ENCODE measurements around the gene SLC27A2.

Gene SLC27A2

GRCh38 chr15:50247819-50248655 lies 66.0 kb downstream of the SLC27A2 start:
- H3K4me1 ChIP-seq (ENCODE audit: control insufficient read depth, insufficient read depth, low read length, poor library complexity, severe bottlenecking) = peaks cover 4% of the 10 kb centered on the region
- no peaks in the 10 kb centered on the region for H3K9me3 ChIP-seq (ENCODE audit: control insufficient read depth, low read length)
- H3K4me3 ChIP-seq (ENCODE audit: insufficient read depth, low read depth, low read length, poor library complexity, severe bottlenecking) = peak overlapping the region; percentile 20
- H3K27ac ChIP-seq (ENCODE audit: insufficient read depth, low read length, poor library complexity, severe bottlenecking) = no peak overlapping the region
- H3K36me3 ChIP-seq (ENCODE audit: control insufficient read depth, insufficient read depth, low read length) = no peaks in the 10 kb centered on the region
- no peaks in the 10 kb centered on the region for H3K27me3 ChIP-seq (replicated peaks; ENCODE audit: control insufficient read depth, insufficient read depth, low read length, poor library complexity, severe bottlenecking)
- peak; percentile 4 to 23 (median 8) for DNase-seq

DNA sequence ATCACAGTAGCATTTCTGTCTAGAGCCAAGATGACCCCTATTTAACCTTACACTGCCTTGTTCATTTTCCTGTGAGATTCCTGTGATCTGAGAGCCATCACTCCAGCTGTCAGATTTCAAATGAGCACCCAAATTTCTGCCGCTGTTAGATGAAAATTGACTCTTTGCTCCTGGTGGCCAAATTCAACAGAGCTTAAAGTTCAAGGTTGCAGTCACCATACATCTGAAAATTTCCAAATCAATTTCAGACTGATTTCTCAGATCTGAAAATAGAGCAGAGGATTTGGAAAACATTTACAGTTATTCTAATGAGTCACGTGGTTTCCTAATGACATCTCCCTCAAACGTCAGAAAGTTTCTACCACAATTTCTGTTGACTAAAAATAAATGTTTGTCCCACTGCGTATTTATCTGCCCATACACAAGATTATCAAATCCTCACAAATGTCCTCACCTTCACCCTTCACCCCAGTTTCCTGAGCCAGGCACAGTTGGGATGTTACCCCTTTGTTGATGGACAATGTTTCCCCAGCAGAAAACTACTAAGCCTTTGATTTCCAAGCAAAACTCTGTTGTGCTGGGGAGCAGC lies 67.1 kb downstream of the SLC27A2 start:
- Histone ChIP-seq H3K4me3 (ENCODE audit: insufficient read depth, low read depth, low read length, poor library complexity, severe bottlenecking) (no peak overlapping the region), H3K27ac (ENCODE audit: insufficient read depth, low read length, poor library complexity, severe bottlenecking) (no peak overlapping the region), H3K9me3 (ENCODE audit: control insufficient read depth, low read length) (no peaks in the 10 kb centered on the region), H3K27me3 (replicated peaks; ENCODE audit: control insufficient read depth, insufficient read depth, low read length, poor library complexity, severe bottlenecking) (no peaks in the 10 kb centered on the region), H3K4me1 (ENCODE audit: control insufficient read depth, insufficient read depth, low read length, poor library complexity, severe bottlenecking) (peaks cover 4% of the 10 kb centered on the region), H3K36me3 (ENCODE audit: control insufficient read depth, insufficient read depth, low read length) (no peaks in the 10 kb centered on the region)
- DNase-seq = no peak

DNA sequence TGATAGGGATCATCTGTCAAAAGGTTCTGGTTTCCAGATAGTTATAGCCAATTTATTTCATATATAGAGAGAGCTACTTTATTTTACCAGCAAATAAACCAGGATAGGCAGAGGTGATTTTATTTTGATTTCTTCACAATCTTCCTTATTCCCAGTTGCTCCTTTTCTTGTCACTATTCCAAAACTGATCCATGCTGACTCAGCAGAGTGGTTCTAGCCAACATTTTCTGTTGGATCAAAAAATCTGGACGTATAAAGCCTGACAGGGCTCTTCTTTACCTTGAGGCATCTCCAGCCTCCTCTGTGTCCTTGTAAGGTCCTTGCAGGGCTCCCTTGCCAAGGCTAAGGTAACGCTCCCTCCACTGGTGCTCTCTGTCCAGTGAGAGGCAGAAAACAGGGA lies 67.7 kb downstream of the SLC27A2 start:
- no peaks in the 10 kb centered on the region for H3K27me3 ChIP-seq (replicated peaks; ENCODE audit: control insufficient read depth, insufficient read depth, low read length, poor library complexity, severe bottlenecking)
- no peaks in the 10 kb centered on the region for H3K9me3 ChIP-seq (ENCODE audit: control insufficient read depth, low read length)
- H3K36me3 ChIP-seq (ENCODE audit: control insufficient read depth, insufficient read depth, low read length) = no peaks in the 10 kb centered on the region
- DNase-seq = no peak
- H3K4me1 ChIP-seq (ENCODE audit: control insufficient read depth, insufficient read depth, low read length, poor library complexity, severe bottlenecking) = peaks cover 4% of the 10 kb centered on the region
- H3K27ac ChIP-seq (ENCODE audit: insufficient read depth, low read length, poor library complexity, severe bottlenecking) = no peak overlapping the region
- no peak overlapping the region for H3K4me3 ChIP-seq (ENCODE audit: insufficient read depth, low read depth, low read length, poor library complexity, severe bottlenecking)

- no peak overlapping the region for H3K27ac ChIP-seq (ENCODE audit: insufficient read depth, low read length, poor library complexity, severe bottlenecking)
- peaks cover 4% of the 10 kb centered on the region for H3K4me1 ChIP-seq (ENCODE audit: control insufficient read depth, insufficient read depth, low read length, poor library complexity, severe bottlenecking)
- no peaks in the 10 kb centered on the region for H3K9me3 ChIP-seq (ENCODE audit: control insufficient read depth, low read length)
- H3K27me3 ChIP-seq (replicated peaks; ENCODE audit: control insufficient read depth, insufficient read depth, low read length, poor library complexity, severe bottlenecking) = no peaks in the 10 kb centered on the region
- DNase-seq = no peak
- no peaks in the 10 kb centered on the region for H3K36me3 ChIP-seq (ENCODE audit: control insufficient read depth, insufficient read depth, low read length)
- no peak overlapping the region for H3K4me3 ChIP-seq (ENCODE audit: insufficient read depth, low read depth, low read length, poor library complexity, severe bottlenecking)
Observed at GRCh38 chr15:50250760-50251394, 68.9 kb downstream of the SLC27A2 start.

GRCh38 chr15:50251638-50252182 lies 69.7 kb downstream of the SLC27A2 start:
- Histone ChIP-seq H3K27ac (ENCODE audit: insufficient read depth, low read length, poor library complexity, severe bottlenecking) (no peak overlapping the region), H3K9me3 (ENCODE audit: control insufficient read depth, low read length) (no peaks in the 10 kb centered on the region), H3K4me3 (ENCODE audit: insufficient read depth, low read depth, low read length, poor library complexity, severe bottlenecking) (no peak overlapping the region), H3K36me3 (ENCODE audit: control insufficient read depth, insufficient read depth, low read length) (no peaks in the 10 kb centered on the region), H3K27me3 (replicated peaks; ENCODE audit: control insufficient read depth, insufficient read depth, low read length, poor library complexity, severe bottlenecking) (no peaks in the 10 kb centered on the region), H3K4me1 (ENCODE audit: control insufficient read depth, insufficient read depth, low read length, poor library complexity, severe bottlenecking) (peaks cover 4% of the 10 kb centered on the region)
- no peak for DNase-seq

DNA sequence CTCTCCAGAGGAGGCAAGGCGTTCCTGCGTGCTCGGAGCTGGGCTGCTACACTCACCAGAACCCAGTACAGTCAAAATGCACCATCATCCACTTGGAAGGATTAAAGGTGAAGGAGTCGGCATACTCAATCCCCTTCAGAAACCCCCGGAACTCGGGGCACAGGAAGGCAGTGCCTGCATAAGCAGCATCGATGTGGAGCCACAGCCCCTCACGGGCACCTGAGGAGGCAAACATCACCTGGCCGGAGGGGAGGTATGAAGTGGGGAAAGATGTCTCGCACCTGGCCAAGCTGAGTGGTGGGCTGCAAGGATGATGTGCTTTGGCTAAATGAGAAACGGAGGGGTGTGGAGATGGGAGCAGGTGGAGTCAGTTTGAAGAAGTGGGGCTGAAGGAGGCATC lies 70.6 kb downstream of the SLC27A2 start:
- Histone ChIP-seq H3K27ac (ENCODE audit: insufficient read depth, low read length, poor library complexity, severe bottlenecking) (no peak overlapping the region), H3K4me3 (ENCODE audit: insufficient read depth, low read depth, low read length, poor library complexity, severe bottlenecking) (no peak overlapping the region), H3K36me3 (ENCODE audit: control insufficient read depth, insufficient read depth, low read length) (no peaks in the 10 kb centered on the region), H3K4me1 (ENCODE audit: control insufficient read depth, insufficient read depth, low read length, poor library complexity, severe bottlenecking) (peaks cover 1% of the 10 kb centered on the region), H3K9me3 (ENCODE audit: control insufficient read depth, low read length) (no peaks in the 10 kb centered on the region), H3K27me3 (replicated peaks; ENCODE audit: control insufficient read depth, insufficient read depth, low read length, poor library complexity, severe bottlenecking) (no peaks in the 10 kb centered on the region)
- DNase-seq = no peak

GRCh38 chr15:50256188-50257041 lies 74.4 kb downstream of the SLC27A2 start:
- H3K4me1 ChIP-seq (ENCODE audit: control insufficient read depth, insufficient read depth, low read length, poor library complexity, severe bottlenecking) = no peaks in the 10 kb centered on the region
- H3K36me3 ChIP-seq (ENCODE audit: control insufficient read depth, insufficient read depth, low read length) = no peaks in the 10 kb centered on the region
- H3K4me3 ChIP-seq (ENCODE audit: insufficient read depth, low read depth, low read length, poor library complexity, severe bottlenecking) = no peak overlapping the region
- H3K27me3 ChIP-seq (replicated peaks; ENCODE audit: control insufficient read depth, insufficient read depth, low read length, poor library complexity, severe bottlenecking) = no peaks in the 10 kb centered on the region
- no peak overlapping the region for H3K27ac ChIP-seq (ENCODE audit: insufficient read depth, low read length, poor library complexity, severe bottlenecking)
- no peak for DNase-seq
- no peaks in the 10 kb centered on the region for H3K9me3 ChIP-seq (ENCODE audit: control insufficient read depth, low read length)

GRCh38 chr15:50257332-50257731 lies 75.3 kb downstream of the SLC27A2 start:
- no peak for DNase-seq
- Histone ChIP-seq H3K27me3 (replicated peaks; ENCODE audit: control insufficient read depth, insufficient read depth, low read length, poor library complexity, severe bottlenecking) (no peaks in the 10 kb centered on the region), H3K4me1 (ENCODE audit: control insufficient read depth, insufficient read depth, low read length, poor library complexity, severe bottlenecking) (no peaks in the 10 kb centered on the region), H3K27ac (ENCODE audit: insufficient read depth, low read length, poor library complexity, severe bottlenecking) (no peak overlapping the region), H3K4me3 (ENCODE audit: insufficient read depth, low read depth, low read length, poor library complexity, severe bottlenecking) (no peak overlapping the region), H3K9me3 (ENCODE audit: control insufficient read depth, low read length) (no peaks in the 10 kb centered on the region), H3K36me3 (ENCODE audit: control insufficient read depth, insufficient read depth, low read length) (no peaks in the 10 kb centered on the region)

DNA sequence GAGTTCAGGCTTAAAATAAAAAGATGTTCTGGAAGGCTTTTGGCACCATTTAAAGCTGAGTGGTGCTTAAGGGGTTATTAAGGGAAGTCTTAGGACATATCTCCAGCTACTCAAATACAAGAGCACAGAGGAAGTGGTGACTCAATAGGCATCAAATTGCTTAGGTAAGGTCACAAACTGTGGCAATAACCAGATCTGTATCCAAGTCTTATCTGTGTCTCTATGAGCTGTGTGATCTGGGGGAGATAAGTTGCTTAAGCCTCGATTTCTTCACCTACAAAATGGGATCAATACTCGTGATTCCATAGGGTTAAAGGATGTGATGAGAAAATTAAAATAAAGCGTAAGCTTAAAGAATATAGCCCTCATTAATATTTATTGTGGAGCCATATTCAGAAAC lies 75.9 kb downstream of the SLC27A2 start:
- H3K9me3 ChIP-seq (ENCODE audit: control insufficient read depth, low read length) = no peaks in the 10 kb centered on the region
- H3K27ac ChIP-seq (ENCODE audit: insufficient read depth, low read length, poor library complexity, severe bottlenecking) = no peak overlapping the region
- H3K36me3 ChIP-seq (ENCODE audit: control insufficient read depth, insufficient read depth, low read length) = no peaks in the 10 kb centered on the region
- DNase-seq = no peak
- H3K4me3 ChIP-seq (ENCODE audit: insufficient read depth, low read depth, low read length, poor library complexity, severe bottlenecking) = no peak overlapping the region
- peaks cover 6% of the 10 kb centered on the region for H3K4me1 ChIP-seq (ENCODE audit: control insufficient read depth, insufficient read depth, low read length, poor library complexity, severe bottlenecking)
- H3K27me3 ChIP-seq (replicated peaks; ENCODE audit: control insufficient read depth, insufficient read depth, low read length, poor library complexity, severe bottlenecking) = no peaks in the 10 kb centered on the region

Measured in effector memory CD4-positive, alpha-beta T cell (primary cell).